Glutamatergic neuron (in vitro differentiated cells): ENCODE data around the gene FHOD3. TPM values are rescaled to one million over a fixed set of nuclear protein-coding genes. Genes with fewer than 3 reads are reported as not detected.

Experiments
- DNase-seq: peaks from one replicate; pipeline ENCODE4 v3.0.0; 2022
- H3K27ac Mint-ChIP-seq: one replicate; pipeline ENCODE4 v1.8.0; 2020; ENCODE audit warnings: mild to moderate bottlenecking, mixed read lengths, inconsistent platforms; ENCODE audit not compliant: unreplicated experiment
- H3K27me3 Mint-ChIP-seq: one replicate; pipeline ENCODE4 v1.8.0; 2020; ENCODE audit warnings: mild to moderate bottlenecking, moderate library complexity, mixed read lengths, inconsistent platforms; ENCODE audit not compliant: unreplicated experiment
- H3K36me3 Mint-ChIP-seq: one replicate; pipeline ENCODE4 v1.8.0; 2020; ENCODE audit warnings: mild to moderate bottlenecking, mixed read lengths, inconsistent platforms; ENCODE audit not compliant: unreplicated experiment
- H3K4me1 Mint-ChIP-seq: one replicate; pipeline ENCODE4 v1.8.0; 2020; ENCODE audit warnings: mild to moderate bottlenecking, low read depth, mixed read lengths, inconsistent platforms; ENCODE audit not compliant: unreplicated experiment
- H3K4me3 Mint-ChIP-seq: one replicate; pipeline ENCODE4 v1.8.0; 2020; ENCODE audit warnings: mild to moderate bottlenecking, mixed read lengths, inconsistent platforms; ENCODE audit not compliant: unreplicated experiment
- H3K9me3 Mint-ChIP-seq: one replicate; pipeline ENCODE4 v1.8.0; 2020; ENCODE audit warnings: mild to moderate bottlenecking, moderate library complexity, mixed read lengths, inconsistent platforms; ENCODE audit not compliant: unreplicated experiment
- CTCF ChIP-seq: fragments of 200-600 bp; sonication (generic); IDR thresholded peaks from one replicate; pipeline ENCODE4 v1.5.0; 2021; ENCODE audit not compliant: partially characterized antibody, unreplicated experiment
- total RNA-seq: library from RNA; stranded (reverse); fragmentation: NEBNext Ultra II Directional; extraction: Animal tissue kit (Norgen Biotek cat#: 25700); gene quantifications from one replicate; pipeline ENCODE4 v1.2.1, GENCODE V29; 2021; ENCODE audit not compliant: unreplicated experiment

Gene FHOD3
- total RNA-seq, 1 donor from 2014 or later, result 21.2 TPM

- TF ChIP-seq CTCF, result no peak
- peaks cover 11% of the 10 kb centered on the region for H3K36me3 Mint-ChIP-seq
- H3K4me1 Mint-ChIP-seq, result peaks cover 38% of the 10 kb centered on the region
- peaks cover 12% of the 10 kb centered on the region for H3K27me3 Mint-ChIP-seq
- H3K4me3 Mint-ChIP-seq, result no peak overlapping the region
- DNase-seq, result no peak
- H3K9me3 Mint-ChIP-seq, result peaks cover 15% of the 10 kb centered on the region
- no peak overlapping the region for H3K27ac Mint-ChIP-seq
Measured at GRCh38 chr18:36532394-36532793, 234.9 kb downstream of the FHOD3 start.

- H3K36me3 Mint-ChIP-seq, result peaks cover 11% of the 10 kb centered on the region
- peaks cover 38% of the 10 kb centered on the region for H3K4me1 Mint-ChIP-seq
- no peak for TF ChIP-seq CTCF
- no peak for DNase-seq
- peaks cover 11% of the 10 kb centered on the region for H3K9me3 Mint-ChIP-seq
- no peak overlapping the region for H3K27ac Mint-ChIP-seq
- no peak overlapping the region for H3K4me3 Mint-ChIP-seq
- peaks cover 12% of the 10 kb centered on the region for H3K27me3 Mint-ChIP-seq
Measured at GRCh38 chr18:36532815-36533214, 235.3 kb downstream of the FHOD3 start.

- H3K36me3 Mint-ChIP-seq, result peaks cover 11% of the 10 kb centered on the region
- no peak overlapping the region for H3K27ac Mint-ChIP-seq
- H3K9me3 Mint-ChIP-seq, result peaks cover 11% of the 10 kb centered on the region
- no peak for TF ChIP-seq CTCF
- H3K4me3 Mint-ChIP-seq, result no peak overlapping the region
- H3K4me1 Mint-ChIP-seq, result peaks cover 38% of the 10 kb centered on the region
- peaks cover 12% of the 10 kb centered on the region for H3K27me3 Mint-ChIP-seq
- DNase-seq, result no peak
Measured at GRCh38 chr18:36533446-36534153, 236.1 kb downstream of the FHOD3 start.

- Mint-ChIP-seq H3K27ac (no peak overlapping the region), H3K36me3 (peaks cover 11% of the 10 kb centered on the region), H3K9me3 (peaks cover 11% of the 10 kb centered on the region), H3K4me3 (no peak overlapping the region), H3K4me1 (peaks cover 33% of the 10 kb centered on the region), H3K27me3 (peaks cover 12% of the 10 kb centered on the region)
- no peak for DNase-seq
- TF ChIP-seq CTCF, result no peak
Measured at GRCh38 chr18:36534154-36534688, 236.7 kb downstream of the FHOD3 start.

- Mint-ChIP-seq H3K4me3 (no peak overlapping the region), H3K4me1 (peaks cover 31% of the 10 kb centered on the region), H3K27ac (no peak overlapping the region), H3K36me3 (peaks cover 11% of the 10 kb centered on the region), H3K27me3 (peaks cover 12% of the 10 kb centered on the region), H3K9me3 (peaks cover 11% of the 10 kb centered on the region)
- no peak for DNase-seq
- TF ChIP-seq CTCF, result no peak
Measured at GRCh38 chr18:36535202-36535935, 237.9 kb downstream of the FHOD3 start.
